Measurements from ENCODE around the gene TERT.

- TF ChIP-seq, protein P1, sequence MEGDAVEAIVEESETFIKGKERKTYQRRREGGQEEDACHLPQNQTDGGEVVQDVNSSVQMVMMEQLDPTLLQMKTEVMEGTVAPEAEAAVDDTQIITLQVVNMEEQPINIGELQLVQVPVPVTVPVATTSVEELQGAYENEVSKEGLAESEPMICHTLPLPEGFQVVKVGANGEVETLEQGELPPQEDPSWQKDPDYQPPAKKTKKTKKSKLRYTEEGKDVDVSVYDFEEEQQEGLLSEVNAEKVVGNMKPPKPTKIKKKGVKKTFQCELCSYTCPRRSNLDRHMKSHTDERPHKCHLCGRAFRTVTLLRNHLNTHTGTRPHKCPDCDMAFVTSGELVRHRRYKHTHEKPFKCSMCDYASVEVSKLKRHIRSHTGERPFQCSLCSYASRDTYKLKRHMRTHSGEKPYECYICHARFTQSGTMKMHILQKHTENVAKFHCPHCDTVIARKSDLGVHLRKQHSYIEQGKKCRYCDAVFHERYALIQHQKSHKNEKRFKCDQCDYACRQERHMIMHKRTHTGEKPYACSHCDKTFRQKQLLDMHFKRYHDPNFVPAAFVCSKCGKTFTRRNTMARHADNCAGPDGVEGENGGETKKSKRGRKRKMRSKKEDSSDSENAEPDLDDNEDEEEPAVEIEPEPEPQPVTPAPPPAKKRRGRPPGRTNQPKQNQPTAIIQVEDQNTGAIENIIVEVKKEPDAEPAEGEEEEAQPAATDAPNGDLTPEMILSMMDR (IDR thresholded peaks at IDR 0.05; ENCODE audit: borderline replicate concordance, extremely low read depth, low read length, poor library complexity, severe bottlenecking): no peak
- no peak for TF ChIP-seq EZH2 (IDR thresholded peaks at IDR 0.05; ENCODE audit: borderline replicate concordance, low read depth, low read length, severe bottlenecking)
These were observed 32.5 kb downstream of the TERT start for GRCh38 chr5:1262381-1262780.
